ENCODE measurements around the gene TSTD2.

TSTD2 gene

GRCh38 chr9:97562542-97562941 is 70.6 kb downstream of the TSTD2 start:
- DNase-seq (ENCODE audit: low spot score) = no peak

DNA sequence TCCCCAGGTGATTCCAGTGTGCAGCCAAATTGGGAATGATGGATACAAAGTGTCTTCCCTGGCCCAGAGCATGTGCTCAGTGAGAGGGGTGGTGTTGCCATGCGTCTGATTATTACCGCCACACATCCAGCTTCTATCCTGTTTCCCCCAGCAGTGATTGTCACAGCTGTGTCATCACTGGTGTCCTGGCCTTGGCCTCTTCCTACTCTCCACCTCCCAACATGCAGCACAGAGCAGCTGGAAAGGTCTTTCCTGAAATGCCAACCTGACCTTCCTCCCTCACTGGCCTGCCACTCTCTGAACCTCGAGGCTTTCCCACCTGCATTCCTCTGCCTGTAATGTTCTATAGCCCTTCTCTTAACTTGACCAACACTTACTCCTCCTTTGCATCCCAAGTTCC is 71.7 kb downstream of the TSTD2 start:
- DNase-seq (ENCODE audit: low spot score) = no peak

DNA sequence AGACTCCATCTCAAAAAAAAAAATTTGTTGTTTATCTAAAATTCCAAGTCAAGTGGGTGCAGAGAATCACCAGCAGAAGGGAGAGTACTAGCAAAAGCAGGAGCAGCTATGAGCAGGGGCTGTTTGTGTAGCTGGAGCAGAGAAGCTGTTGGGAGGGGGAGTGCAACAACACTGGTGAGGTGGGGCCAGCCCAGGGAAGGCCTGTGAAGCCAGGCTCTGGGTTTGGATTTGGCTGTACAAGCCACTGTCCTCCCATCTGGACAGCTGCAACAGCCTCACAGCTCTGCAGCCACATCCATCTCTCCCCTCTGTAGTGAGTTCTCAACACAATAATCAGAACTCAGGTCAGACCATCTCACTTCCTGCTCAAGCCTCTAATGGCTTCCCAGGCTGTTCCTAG is 72.3 kb downstream of the TSTD2 start:
- DNase-seq (ENCODE audit: low spot score) = no peak

DNA sequence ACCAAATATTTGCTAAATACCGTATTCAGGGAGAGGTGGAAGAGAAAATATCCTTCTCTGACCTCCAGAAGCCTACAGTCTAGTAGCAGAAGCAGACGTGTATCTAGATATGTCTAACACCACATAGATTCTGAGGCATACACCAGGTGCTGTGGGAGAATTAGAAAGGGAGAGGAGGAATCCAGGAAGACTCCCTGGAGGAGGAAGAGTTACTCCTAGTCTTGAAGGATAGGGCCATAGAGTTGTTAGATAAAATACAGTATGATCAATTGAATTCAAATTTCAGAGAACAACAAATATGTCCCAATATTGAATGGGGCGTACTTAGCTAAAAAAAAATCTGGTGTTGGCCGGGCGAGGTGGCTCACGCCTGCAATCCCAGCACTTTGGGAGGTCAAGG is 73.0 kb downstream of the TSTD2 start:
- no peak for DNase-seq (ENCODE audit: low spot score)

DNA sequence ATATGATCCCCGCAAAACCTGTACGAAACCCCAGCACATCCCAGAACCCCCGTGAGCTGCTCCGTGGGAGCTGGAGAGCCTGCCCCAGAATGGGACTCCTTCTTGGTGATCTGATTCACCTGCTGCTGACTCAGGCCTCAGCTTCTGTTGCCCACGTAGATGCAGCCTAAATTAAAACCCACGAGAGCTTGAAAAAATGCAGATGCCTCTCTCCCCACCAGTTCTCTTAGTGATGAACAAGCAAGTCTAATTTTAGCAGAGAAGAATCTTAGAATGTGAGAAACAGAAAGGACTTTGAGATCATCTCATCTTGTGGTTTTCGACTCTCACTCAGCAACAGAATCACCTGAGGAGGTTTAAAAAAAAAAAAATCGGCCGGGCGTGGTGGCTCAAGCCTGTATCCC is 74.1 kb downstream of the TSTD2 start:
- no peak for DNase-seq (ENCODE audit: low spot score)

DNA sequence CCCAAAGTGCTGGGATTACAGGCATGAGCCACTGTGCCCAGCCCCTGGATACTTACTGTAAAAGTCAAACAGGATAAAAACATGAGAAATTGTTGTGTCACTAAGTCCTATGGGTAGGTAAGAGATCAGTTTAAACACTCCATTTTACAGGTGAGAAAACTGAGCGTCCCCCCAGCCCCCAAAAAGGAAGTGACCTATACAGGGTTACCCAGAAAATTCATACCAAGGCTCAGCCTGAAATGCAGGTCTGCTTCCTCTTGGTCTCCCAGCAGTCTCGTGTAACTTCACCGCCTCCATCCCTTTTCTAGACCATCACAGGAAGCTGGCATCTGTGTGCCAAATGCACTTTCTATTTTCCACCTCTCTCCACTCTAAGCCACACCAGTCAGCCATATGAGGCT is 74.5 kb downstream of the TSTD2 start:
- DNase-seq (ENCODE audit: low spot score) = no peak

DNA sequence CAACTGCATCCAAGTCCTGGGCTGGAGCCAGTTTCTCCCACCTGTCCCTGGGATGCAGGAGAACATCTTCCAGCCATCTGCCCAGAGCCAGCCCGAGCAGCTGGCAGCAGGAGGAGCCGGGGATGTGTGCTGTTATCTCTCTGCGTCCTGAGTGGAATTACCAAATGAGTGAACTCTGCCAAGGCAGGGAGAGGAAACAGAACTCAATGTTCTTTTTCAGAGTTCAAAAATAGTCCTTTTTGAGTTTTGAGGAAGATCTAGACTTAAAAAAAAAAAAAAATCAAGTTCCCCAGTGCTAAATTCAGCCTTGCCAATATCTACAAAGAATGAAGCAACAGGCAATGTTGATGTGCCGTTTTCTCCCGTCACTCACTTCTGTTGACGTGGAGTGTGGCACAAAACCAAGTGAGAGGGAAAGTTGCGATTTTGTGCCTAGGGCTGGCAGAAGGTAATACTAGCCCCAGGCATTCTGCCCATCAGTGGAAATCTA is 75.5 kb downstream of the TSTD2 start:
- no peak for DNase-seq (ENCODE audit: low spot score)

GRCh38 chr9:97556721-97557605 is 76.2 kb downstream of the TSTD2 start:
- DNase-seq (ENCODE audit: low spot score) = no peak

DNA sequence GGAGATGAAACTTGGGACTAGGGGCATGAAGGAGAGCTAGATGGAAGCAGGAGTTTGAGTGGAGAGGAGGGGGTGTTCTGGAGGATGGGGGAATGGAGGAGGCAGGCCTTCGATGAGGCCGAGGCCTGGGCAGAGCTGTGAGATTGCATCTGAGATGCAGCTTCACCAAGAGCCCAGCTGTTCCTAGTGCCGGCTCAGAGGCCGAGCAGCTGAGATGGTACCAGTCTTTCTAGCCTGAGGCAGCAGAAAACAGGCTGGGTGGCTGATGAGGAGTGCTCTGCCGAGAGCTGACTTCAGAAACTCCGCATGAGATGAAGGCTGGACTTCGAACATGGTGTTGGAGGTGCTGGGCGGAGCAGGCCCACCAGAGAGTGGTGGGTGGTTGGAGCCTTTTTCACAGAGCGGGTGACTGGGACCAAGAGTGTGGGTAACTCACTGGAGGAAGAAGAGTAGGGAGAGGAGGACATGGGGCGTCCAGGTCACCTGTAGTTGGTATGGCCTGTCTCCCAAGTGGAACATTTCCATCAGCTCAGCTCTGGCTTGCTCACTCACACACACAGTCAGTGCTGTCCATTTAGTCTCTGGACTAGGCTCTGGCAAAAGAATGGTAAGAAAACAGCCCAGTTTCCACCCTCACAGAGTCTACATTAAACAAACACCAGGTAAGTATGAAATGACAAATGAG is 77.0 kb downstream of the TSTD2 start:
- DNase-seq (ENCODE audit: low spot score) = no peak

GRCh38 chr9:97555164-97555563 is 78.0 kb downstream of the TSTD2 start:
- DNase-seq (ENCODE audit: low spot score) = no peak

- DNase-seq (ENCODE audit: low spot score) = no peak
Observed at GRCh38 chr9:97554566-97555075, 78.5 kb downstream of the TSTD2 start.

- DNase-seq (ENCODE audit: low spot score) = no peak
Observed at GRCh38 chr9:97553841-97554240, 79.3 kb downstream of the TSTD2 start.

- no peak for DNase-seq (ENCODE audit: low spot score)
Observed at GRCh38 chr9:97553141-97553540, 80.0 kb downstream of the TSTD2 start.

- DNase-seq (ENCODE audit: low spot score) = no peak
Observed at GRCh38 chr9:97551308-97551707, 81.9 kb downstream of the TSTD2 start.

GRCh38 chr9:97550386-97550785 is 82.8 kb downstream of the TSTD2 start:
- no peak for DNase-seq (ENCODE audit: low spot score)

All from hepatic stellate cell (primary cell).